ENCODE results near the gene STARD6.
A peak's percentile ranks its signal among the peaks of the same experiment; 100 is the strongest.
"Not testable (repeated sequence)": the region's sequence is repeated elsewhere in the genome, so short reads cannot be mapped to it uniquely, and the experiment has no call there.

The STARD6 gene

DNA sequence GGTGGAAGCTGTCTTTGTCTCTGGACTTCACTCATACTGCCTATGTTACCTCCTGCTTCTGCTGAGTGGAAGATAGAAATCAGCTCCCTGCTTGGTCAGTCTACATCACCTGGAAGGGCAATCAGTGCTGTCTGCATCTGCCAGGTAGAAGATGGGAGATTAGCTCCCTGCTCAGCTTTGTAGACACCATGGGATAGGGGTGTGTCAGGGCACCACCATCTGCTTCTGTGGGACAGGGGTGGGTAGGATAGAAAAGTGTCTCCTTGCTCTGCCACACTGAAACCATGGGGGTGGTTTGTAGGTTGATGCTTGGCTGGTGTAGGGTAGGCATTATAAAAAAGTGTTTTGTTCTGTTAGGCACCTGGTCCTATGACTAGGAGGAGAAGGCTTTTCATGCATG, 34.1 kb downstream of the STARD6 start:
- Mint-ChIP-seq H3K36me3 (no peaks in the 10 kb centered on the region), H3K4me3 (no peak overlapping the region), H3K4me1 (no peaks in the 10 kb centered on the region), H3K27ac (no peak overlapping the region), H3K27me3 (no peaks in the 10 kb centered on the region), H3K9me3 (no peaks in the 10 kb centered on the region)
- DNase-seq = no peak
- CTCF ChIA-PET = no interaction called here

DNA sequence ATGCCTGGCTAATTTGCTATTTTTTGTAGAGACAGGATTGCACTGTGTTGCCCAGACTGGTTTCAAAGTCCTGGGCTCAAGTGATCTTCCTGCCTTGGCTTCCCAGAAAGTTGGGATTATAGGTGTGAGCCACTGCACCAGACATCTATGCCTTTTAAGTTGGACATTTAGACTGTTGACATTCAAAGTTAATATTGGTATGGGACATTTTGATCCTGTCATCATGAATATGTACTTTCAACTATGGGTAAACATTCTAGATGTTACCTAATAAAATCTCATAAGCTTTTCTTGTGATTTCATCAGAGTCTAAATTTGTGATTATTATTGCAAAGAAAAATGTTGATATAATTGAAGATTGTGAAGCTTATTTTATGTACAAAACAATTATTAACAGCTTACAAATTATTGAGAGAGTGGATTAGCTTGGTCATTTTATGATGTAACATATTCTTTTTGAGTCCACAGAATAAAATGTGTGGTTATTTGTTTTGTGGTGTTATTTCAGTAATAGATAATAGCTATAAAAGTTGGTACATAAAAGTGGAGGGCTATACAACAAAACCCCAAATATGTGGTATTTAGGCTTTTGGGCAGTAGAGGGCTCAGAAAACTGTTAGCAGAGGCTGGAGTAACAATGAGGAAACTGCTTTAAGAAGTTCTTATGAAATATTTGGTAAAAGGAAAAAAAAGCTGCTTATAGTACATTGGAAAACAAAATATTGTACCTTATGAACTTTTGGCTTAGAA, 41.4 kb downstream of the STARD6 start:
- Mint-ChIP-seq H3K9me3 (no peaks in the 10 kb centered on the region), H3K27me3 (peaks cover 5% of the 10 kb centered on the region), H3K36me3 (no peaks in the 10 kb centered on the region), H3K4me3 (no peak overlapping the region), H3K27ac (no peak overlapping the region), H3K4me1 (no peaks in the 10 kb centered on the region)
- CTCF ChIA-PET = no interaction called here
- no peak for DNase-seq

GRCh38 chr18:54309564-54309963, 48.1 kb downstream of the STARD6 start:
- H3K27me3 Mint-ChIP-seq, H3K36me3 Mint-ChIP-seq: not testable (repeated sequence)

DNA sequence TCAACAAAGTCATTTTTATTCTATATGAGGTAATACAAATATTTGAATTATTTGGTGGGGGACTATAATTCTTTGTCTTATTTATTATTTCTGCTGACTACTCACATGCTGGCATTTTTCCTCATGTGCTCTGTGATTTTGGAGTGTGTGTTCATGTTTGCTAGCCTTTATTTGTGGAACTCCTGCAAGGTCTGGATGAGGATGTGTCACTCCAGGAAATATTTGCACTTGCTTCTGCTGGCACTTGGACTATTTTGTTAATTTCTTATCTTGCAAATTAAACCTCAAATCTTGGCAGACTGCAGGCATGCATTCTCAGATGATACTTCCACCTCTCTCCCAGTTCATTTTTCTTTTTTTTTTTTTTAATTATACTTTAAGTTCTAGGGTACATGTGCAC, 54.2 kb downstream of the STARD6 start:
- H3K9me3 Mint-ChIP-seq = no peaks in the 10 kb centered on the region
- peaks cover 3% of the 10 kb centered on the region for H3K27me3 Mint-ChIP-seq
- H3K27ac Mint-ChIP-seq = no peak overlapping the region
- H3K4me1 Mint-ChIP-seq = no peaks in the 10 kb centered on the region
- H3K36me3 Mint-ChIP-seq = no peaks in the 10 kb centered on the region
- DNase-seq = no peak
- no peak overlapping the region for H3K4me3 Mint-ChIP-seq
- CTCF ChIA-PET = no interaction called here

More at GRCh38 chr18:54309564-54309963, 48.1 kb downstream of the STARD6 start:
- H3K9me3 Mint-ChIP-seq, H3K4me1 Mint-ChIP-seq, DNase-seq, CTCF ChIA-PET, H3K4me3 Mint-ChIP-seq, H3K27ac Mint-ChIP-seq: not testable (repeated sequence)

DNA sequence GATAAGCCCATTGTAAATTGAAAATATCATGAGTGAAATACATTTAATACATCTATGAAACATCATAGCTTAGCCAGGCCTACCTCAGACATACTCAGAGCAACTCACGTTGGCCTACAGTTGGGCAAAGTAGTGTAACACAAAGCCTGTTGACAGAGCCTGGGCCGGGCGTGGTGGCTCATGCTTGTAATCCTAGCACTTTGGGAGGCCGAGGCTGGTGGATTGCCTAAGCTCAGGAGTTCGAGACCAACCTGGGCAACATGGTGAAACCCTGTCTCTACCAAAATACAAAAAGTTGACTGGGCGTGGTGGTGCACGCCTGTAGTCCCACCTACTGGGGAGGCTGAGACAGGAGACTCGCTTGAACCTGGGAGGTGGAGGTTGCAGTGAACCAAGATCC, 58.7 kb downstream of the STARD6 start:
- H3K27ac Mint-ChIP-seq, H3K4me1 Mint-ChIP-seq, H3K27me3 Mint-ChIP-seq, CTCF ChIA-PET, H3K9me3 Mint-ChIP-seq, H3K36me3 Mint-ChIP-seq, H3K4me3 Mint-ChIP-seq, DNase-seq: not testable (repeated sequence)

DNA sequence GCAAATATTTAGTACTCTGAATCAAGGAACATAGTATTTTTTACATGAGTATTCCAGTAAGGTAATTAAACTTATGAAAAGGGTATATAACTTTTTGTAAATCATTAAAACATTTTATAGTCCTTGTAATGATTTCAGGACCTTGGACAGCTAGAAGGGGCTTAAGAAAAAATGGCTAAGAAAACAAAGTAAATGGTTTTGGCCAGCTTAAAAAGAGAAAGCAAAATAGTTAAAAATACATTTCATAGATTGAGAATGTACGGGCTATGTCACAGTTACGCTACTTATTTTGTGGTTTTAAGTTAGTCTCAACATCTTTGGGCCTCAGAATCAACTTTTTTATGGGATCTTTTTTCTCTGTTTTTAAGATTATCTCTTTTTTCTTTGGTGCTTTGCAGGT, 61.6 kb downstream of the STARD6 start:
- Mint-ChIP-seq H3K9me3 (no peaks in the 10 kb centered on the region), H3K27ac (no peak overlapping the region), H3K27me3 (peaks cover 2% of the 10 kb centered on the region), H3K4me3 (no peak overlapping the region), H3K4me1 (no peaks in the 10 kb centered on the region), H3K36me3 (peaks cover 10% of the 10 kb centered on the region)
- no peak for DNase-seq
- CTCF ChIA-PET = interaction anchor here (1.3 kb wide), 1 partner anchor 13 kb away, joined by 3 read pairs; no protein-coding TSS in a partner anchor

DNA sequence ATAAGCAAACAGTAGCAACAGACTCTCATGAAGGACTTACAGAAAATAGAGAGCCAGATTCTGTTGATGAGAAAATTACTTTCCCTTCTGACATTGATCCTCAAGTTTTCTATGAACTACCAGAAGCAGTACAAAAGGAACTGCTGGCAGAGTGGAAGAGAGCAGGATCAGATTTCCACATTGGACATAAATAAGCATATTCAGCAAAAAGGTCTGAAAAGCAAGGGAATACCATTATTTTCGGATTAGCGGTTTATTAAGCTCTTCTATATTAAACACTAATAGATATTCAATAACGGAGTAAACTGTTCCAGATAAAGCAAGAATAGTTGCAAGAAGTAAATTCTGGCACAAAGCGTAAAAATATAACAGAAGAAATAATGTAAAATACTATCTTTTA, 63.4 kb downstream of the STARD6 start:
- no peaks in the 10 kb centered on the region for H3K4me1 Mint-ChIP-seq
- no peaks in the 10 kb centered on the region for H3K27me3 Mint-ChIP-seq
- H3K36me3 Mint-ChIP-seq = peaks cover 19% of the 10 kb centered on the region
- CTCF ChIA-PET = no interaction called here
- H3K9me3 Mint-ChIP-seq = no peaks in the 10 kb centered on the region
- H3K4me3 Mint-ChIP-seq = no peak overlapping the region
- DNase-seq = no peak
- no peak overlapping the region for H3K27ac Mint-ChIP-seq

- Mint-ChIP-seq H3K27me3 (no peaks in the 10 kb centered on the region), H3K27ac (peak overlapping the region; percentile 16), H3K9me3 (no peaks in the 10 kb centered on the region), H3K4me1 (peaks cover 23% of the 10 kb centered on the region), H3K4me3 (no peak overlapping the region), H3K36me3 (peaks cover 56% of the 10 kb centered on the region)
- CTCF ChIA-PET = interaction anchor here (0.5 to 0.7 kb wide), 3 partner anchors 15 to 1489 kb away, joined by 3 to 5 read pairs (median 3); partner anchors contain the start of genes C18orf54 and STARD6
- DNase-seq = peak; percentile 46
These were observed 72.5 kb downstream of the STARD6 start for GRCh38 chr18:54284981-54285785.

GRCh38 chr18:54284535-54284934, 73.1 kb downstream of the STARD6 start:
- Mint-ChIP-seq H3K9me3 (no peaks in the 10 kb centered on the region), H3K4me1 (peaks cover 27% of the 10 kb centered on the region), H3K27me3 (no peaks in the 10 kb centered on the region), H3K36me3 (peaks cover 58% of the 10 kb centered on the region), H3K4me3 (no peak overlapping the region), H3K27ac (peak overlapping the region; percentile 16)
- CTCF ChIA-PET = interaction anchor here (0.7 kb wide), 2 partner anchors 14 to 73 kb away, joined by 3 to 5 read pairs; partner anchors contain the start of genes C18orf54 and STARD6
- no peak for DNase-seq

DNA sequence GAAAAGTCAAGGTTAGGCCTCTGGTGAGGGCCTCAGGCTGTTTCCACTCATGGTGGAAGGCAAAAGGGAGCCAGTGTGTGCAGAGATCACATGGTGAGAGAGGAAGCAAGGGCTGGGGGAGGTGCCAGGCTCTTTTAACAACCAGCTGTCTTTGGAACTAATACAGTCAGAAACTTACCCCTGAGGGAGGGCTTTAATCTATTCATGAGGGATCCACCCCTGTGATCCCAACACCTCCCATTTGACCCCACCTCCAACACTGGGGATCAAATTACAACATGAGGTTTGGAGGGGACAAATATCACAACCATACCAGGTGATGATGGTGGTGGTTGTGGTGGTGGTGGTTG, 77.5 kb downstream of the STARD6 start:
- peaks cover 53% of the 10 kb centered on the region for H3K36me3 Mint-ChIP-seq
- no peak for DNase-seq
- peaks cover 22% of the 10 kb centered on the region for H3K4me1 Mint-ChIP-seq
- CTCF ChIA-PET = interaction anchor here (1.0 to 2.0 kb wide), 2 partner anchors 8 to 78 kb away, joined by 3 to 6 read pairs; partner anchors contain the start of genes C18orf54 and STARD6
- H3K27ac Mint-ChIP-seq = peak overlapping the region; percentile 24
- no peaks in the 10 kb centered on the region for H3K9me3 Mint-ChIP-seq
- H3K4me3 Mint-ChIP-seq = no peak overlapping the region
- H3K27me3 Mint-ChIP-seq = no peaks in the 10 kb centered on the region

GRCh38 chr18:54279477-54280219, 78.0 kb downstream of the STARD6 start:
- H3K4me1 Mint-ChIP-seq = peaks cover 17% of the 10 kb centered on the region
- H3K27me3 Mint-ChIP-seq = no peaks in the 10 kb centered on the region
- H3K36me3 Mint-ChIP-seq = peaks cover 50% of the 10 kb centered on the region
- H3K27ac Mint-ChIP-seq = peak overlapping the region; percentile 24
- no peak overlapping the region for H3K4me3 Mint-ChIP-seq
- H3K9me3 Mint-ChIP-seq = no peaks in the 10 kb centered on the region
- CTCF ChIA-PET = interaction anchor here (1.0 to 2.0 kb wide), 2 partner anchors 8 to 78 kb away, joined by 3 to 6 read pairs; partner anchors contain the start of genes C18orf54 and STARD6
- DNase-seq = no peak

DNA sequence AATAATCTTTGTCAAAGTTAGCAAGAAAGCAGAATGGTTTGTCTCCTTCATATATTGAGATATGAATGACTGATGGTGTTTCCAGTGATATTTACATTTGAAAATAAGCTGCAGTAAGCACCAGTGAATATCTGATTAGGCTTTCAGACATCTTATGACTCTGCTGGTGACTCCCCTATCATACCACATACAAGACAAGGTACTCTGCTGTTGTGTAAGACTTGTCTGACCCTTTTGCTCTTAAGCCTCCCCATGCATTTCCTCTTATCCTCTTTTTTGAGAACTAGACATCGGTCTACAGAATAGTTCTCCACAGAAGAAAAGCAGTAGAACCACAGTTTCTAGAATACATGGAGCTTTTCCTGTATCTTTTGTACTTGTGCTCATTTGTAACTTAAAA, 79.0 kb downstream of the STARD6 start:
- Mint-ChIP-seq H3K36me3 (peaks cover 42% of the 10 kb centered on the region), H3K4me1 (peaks cover 9% of the 10 kb centered on the region), H3K27me3 (no peaks in the 10 kb centered on the region), H3K27ac (no peak overlapping the region), H3K9me3 (no peaks in the 10 kb centered on the region), H3K4me3 (no peak overlapping the region)
- no peak for DNase-seq
- CTCF ChIA-PET = interaction anchor here (0.7 to 2.0 kb wide), 3 partner anchors 9 to 159 kb away, joined by 3 to 5 read pairs (median 3); no protein-coding TSS in a partner anchor

GRCh38 chr18:54277899-54278298, 79.8 kb downstream of the STARD6 start:
- no peaks in the 10 kb centered on the region for H3K27me3 Mint-ChIP-seq
- H3K9me3 Mint-ChIP-seq = no peaks in the 10 kb centered on the region
- no peak for DNase-seq
- H3K36me3 Mint-ChIP-seq = peaks cover 39% of the 10 kb centered on the region
- CTCF ChIA-PET = interaction anchor here (1.7 to 2.0 kb wide), 2 partner anchors 55 to 158 kb away, joined by 3 to 5 read pairs; no protein-coding TSS in a partner anchor
- H3K27ac Mint-ChIP-seq = no peak overlapping the region
- H3K4me1 Mint-ChIP-seq = peaks cover 9% of the 10 kb centered on the region
- H3K4me3 Mint-ChIP-seq = no peak overlapping the region

Measured in activated naive CD4-positive, alpha-beta T cell treated with anti-CD3 and anti-CD28 coated beads, Interleukin-2, amount 10 ng/mL, durations not matched to agents 7 days and 5 days (primary cell).